Activated CD8-positive, alpha-beta memory T cell treated with anti-CD3 and anti-CD28 coated beads, Interleukin-2, amount 50 U/mL, for 48 hours (primary cell): ENCODE measurements around the gene MRPL37.

Source experiments
- DNase-seq: peaks from one replicate; pipeline ENCODE4 v3.0.0-alpha.2; 2020

Gene MRPL37

DNA sequence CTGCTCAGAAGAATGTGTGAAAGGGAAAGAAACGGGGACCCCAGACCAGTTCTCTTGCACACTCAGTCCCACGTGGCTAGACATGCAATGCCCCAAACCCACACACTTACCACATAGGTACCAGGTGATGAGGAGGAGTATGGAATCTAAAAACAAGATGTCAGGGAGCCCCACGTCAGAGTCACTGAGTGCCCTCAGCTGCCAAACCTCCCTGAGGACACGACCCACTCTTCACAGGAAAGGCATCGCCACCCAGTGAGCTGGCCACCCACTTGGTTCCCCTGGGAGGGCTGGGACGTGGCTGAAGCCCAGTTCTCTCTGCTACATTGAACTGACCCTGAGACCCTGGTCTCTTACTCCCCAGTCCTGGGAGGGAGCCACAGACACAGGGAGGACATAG lies 41.4 kb downstream of the MRPL37 start:
- no peak for DNase-seq

DNA sequence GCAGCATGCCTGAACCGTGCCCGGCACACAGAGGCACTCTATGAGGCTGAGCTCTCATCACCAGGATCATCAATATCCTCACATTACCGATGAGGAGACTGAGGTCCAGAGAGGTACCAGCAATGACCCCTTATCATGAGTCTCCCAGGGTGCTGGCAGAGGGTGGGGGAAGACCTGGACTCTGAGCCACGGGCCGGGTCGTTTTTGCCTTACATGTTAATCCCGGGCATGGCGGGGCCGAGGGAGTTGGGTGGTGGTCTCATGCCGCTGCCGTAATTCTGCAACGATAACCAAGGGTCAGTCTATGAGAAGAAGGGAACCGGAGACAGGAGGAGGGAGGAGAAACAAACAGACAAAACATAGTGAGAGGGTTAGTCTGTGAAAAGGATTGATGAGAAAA lies 43.1 kb downstream of the MRPL37 start:
- DNase-seq: no peak

DNA sequence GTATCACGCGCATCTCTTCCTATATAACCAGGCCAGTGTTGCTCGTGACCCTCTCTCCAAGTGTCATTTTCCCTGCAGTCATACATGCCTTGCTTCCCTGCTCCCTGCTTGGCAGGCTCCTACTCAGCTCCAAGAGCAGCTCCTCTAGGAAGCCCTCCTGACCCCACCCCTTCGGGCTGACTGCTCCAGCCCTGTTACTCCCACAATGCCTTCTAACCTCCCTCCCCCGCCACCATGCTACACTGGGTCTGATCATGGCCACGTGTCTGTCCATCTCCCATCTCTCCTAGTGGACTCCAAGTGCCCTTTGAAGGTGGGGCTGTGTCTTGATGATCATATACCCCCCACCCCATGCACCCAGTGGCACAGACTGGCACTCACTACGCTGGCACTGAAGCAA lies 44.7 kb downstream of the MRPL37 start:
- no peak for DNase-seq

DNA sequence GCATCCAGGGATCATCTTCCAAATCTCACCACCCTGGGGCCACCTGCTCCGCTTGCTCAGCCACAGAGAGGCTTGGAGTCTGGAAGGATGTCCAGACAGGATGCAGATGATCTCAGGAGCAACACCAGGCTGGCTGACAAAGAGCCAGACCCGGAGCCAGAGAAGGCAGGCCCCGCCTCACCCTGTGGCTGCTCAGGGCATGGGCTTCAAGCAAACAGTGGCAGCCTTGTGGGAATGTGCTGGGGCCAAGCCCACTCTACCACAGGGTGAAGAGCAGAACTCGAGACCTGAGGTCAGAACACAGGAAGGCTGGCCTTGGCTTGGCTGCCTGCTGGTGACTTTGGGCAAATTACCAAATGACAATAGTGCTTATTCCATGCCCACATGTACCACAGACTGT lies 45.5 kb downstream of the MRPL37 start:
- no peak for DNase-seq

DNA sequence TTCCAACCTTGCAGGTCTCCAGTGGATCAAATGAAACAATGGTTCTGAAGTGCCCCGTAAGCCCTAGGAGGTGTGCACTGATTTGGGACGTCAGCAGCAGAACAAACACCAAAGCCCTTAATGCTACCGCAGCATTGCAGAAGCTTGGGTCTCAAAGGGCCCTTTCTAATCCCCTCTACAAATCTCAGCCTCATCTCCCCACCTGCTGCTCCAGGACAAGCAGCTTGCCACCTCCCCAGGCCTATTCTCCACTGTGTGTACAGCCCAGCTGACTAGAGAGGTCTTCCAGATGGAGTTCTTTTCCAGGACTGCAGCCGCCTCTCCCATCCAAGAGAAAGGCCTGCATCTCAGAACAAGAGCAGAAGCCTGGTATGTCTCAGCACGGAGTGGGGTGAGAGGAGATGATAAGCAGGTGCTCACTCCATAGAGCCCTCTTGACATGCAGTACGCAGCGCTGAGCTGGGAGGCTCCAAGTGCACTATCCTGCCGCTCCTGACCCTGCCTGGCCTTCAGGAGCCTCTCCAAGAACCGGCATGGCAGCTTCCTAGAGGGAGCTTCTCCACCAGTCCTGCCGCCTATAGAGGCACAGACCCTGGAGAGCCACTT lies 46.3 kb downstream of the MRPL37 start:
- no peak for DNase-seq

DNA sequence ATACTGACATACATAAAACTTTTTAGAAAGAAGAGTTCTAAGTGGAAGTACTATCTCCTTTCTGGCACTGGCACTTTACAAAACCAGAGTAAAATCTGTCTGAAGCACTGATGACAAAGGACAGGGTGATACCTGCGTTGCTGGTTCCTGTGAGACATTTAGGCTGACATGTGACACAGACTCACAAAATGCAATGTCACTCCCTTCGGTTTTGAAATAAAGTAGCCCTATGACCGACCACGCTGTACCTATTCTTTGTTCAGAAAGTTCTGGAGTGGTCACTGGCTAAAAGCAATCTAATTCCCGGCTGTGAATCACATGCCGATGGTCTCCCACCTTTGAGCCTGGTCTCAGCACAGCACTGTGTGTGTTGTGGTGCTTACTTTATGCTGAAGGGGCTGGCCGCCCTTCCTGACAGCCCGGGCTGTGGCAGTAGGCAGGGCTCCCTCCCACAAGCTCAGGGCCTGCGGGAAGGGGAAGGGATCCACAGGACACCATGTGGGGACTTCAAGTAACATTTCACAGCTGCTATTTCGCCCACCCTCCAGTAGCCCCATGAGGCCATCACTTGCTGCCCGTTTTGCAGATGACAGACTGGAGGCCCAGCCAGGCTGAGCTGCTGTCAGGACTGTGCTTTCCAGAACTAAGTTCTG lies 48.0 kb downstream of the MRPL37 start:
- no peak for DNase-seq

DNA sequence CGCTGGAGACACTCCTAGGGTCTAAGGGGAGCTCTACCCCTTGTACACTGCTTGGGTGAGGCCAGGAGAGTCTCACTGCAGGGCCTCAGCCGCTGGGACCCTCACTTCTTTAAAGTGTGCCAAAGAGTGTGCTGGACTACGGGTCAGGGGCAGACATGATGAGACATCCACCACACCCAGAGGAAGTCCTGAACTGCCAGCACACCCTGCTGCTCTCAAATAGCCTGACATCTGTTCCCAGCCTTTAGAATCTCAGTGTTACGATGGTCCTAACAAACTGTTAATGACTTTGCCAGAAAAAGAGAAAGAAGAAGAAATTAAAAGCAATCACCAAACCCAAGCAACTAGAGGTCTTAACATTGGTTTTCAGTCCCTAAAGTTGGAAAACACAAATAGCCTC lies 49.0 kb downstream of the MRPL37 start:
- DNase-seq: no peak

DNA sequence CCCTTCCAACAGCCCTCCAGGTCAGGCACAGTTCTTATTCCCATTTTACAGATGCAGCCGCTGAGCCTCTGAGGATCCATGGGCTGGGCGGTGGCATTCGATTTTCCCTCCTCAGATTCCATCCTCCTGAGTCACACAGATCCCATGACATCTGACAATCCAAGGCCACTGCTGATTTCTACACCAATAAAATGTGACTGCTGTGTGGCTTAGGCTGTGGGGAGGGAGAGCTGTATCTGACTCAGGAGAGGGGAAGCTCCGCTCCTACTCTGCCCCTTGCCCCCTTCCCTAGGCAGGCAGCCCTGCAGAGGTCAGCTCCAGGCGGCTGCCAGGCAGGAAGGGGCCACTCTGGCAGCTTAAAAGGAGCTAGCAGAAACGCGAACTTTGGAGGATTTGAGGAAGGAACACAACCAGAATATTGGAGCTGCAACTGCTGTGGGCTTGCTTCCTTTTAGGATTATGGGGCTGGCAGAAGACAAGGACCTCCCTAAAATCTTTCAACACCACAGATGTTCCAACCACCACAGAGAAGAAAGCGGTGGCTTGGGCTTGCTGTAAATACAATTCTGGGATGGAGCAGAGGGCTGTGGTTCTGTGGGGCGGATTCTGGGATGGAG lies 50.0 kb downstream of the MRPL37 start:
- no peak for DNase-seq

DNA sequence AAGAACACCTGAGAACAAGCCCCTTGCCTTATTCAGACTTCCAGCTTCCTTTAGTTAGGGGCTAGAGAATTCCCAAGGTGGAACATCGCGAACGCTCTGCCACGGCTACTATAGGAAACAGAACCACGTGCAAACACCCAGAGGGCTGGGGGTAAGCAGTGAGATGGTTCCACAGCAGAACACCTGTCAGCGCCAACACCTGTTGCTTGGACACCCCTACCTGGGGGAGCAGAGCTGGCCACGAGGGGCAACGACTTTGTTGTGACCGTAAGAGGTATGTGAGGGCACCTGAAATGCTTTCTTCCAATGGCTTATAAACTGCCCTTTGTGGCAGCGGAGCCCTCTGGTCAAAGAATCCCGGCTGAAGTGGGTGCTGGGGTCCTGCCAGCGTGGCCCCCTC lies 50.7 kb downstream of the MRPL37 start:
- no peak for DNase-seq

DNA sequence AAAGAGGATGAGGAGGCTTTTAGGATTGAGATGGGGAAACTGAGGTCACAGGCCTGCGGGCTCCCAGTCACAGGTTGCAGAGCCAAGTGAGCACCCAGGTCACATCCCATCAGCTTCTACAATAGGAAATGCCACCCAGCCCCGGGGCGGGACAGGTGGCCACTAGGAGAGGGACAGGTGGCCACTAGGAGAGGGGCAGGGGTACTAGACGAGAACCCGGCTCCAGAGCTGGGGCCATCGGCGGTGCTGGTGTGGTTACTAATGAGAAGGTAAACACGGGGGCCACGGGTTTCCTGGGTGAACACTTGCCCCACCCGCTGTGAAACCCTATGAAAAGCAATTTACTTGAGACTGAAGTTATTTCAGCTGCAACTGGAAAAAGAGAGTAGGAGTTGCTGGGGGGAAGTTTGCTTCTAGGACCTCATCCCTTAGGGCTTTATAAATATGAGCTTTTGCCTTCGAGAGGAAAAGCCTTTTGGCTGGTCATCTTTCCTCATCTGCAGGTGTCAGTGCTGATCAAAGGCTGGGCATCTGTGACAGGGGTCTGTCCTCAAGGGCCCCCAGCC lies 52.5 kb downstream of the MRPL37 start:
- no peak for DNase-seq

DNA sequence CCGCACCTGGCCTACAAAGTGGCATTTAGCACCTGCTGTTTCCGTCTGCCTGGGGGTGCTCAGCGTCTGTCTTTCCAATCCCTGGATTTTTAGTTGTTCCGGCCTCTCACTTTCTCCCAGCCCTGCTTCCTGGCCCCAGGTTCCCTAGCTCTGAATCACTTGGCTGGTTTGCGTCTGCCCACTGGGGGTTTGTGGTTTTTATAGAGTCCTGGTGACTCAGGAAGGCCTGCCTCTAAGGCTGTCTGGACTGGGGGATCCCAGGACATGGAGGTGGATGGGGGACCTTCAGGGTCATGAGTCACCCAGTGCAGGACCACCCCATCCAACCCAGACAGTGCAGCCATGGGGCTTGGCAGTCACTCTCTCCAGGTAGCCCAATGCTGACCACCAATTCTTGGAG lies 53.5 kb downstream of the MRPL37 start:
- no peak for DNase-seq

DNA sequence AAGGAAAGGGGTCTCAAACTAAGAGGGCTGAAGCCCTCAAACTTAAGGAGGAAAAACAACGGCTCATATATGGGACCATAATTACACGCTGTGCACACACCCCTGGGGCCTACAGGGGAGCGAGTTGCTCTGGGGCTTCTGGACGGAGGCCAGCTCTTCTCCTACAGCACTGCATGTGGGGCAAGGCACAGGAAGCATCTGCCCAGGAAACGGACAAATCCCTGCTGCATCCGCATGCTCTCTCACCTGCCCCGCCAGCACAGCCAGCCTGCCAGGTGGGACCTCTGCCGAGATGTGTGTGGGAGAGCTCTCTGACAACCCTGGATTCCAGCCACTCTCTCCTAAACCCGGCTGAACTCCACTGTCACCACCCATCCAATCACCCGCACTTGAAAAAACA lies 54.1 kb downstream of the MRPL37 start:
- DNase-seq: no peak

DNA sequence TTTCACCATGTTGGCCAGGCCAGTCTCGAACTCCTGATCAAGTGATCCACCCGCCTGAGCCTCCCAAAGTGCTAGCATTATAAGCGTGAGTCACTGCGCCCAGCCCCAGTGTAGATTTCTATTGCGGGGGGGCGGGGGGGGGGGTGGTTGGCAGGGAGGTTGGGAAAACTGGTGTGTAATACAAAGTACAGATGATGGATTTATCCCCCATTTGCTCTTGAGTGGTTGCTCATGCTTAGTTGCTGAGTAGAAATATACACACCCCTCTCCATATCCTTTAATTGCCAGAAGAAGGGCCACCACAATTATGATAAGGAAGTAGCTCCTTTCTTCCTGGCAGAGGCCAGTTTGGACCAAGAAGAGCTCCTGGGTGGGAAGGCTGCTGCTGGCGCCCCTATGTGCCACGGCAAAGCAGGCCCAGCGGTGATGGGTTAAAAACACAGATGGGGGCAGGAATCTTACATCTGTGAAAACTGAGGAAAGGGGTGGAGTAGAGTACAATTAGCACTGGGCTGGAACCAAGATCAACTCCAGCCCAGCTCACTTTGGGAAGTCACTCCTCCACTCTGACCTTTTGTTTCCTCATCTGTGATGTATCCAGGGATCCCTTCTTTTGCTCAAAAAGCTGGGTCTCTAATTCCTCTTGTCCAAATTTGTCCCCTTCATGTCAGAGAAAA lies 55.2 kb downstream of the MRPL37 start:
- no peak for DNase-seq

DNA sequence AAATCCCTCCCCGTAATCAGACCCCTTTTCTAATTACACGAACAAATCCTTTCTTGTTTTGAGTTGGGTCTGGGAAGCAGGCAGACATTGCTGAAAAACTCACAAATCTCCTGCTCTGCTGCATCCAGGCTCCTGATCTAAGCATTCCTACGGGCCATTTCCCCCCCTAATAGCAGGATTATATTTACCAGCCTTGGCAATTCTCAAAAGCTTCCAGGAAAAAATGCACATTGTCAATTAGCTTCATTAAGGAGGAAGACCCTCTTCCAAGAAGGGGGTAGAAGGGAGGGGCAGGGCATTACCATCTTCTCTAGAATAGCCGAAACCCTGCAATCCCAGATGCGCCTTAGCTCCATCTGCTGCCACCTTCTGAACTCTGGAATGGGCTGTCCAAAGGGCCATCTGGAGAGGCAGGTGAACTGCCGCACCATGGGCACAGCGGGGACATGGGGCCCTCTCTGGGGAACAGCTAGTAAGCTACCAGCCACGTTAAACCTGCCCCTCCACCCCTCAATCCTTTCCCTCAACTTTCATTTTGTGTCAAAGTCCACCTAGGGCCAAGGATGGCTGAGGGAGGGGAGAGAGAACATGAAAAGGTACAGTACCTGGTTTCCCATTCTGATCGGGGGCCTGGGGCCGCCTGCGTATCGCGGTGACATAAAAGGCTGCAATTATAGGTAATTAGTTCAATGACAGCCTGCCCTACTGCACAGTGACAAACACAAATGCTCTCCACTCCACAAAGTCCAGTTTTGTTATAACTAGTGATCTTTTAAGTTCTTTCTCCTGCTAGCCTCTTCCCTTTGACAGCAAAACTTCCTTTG lies 56.8 kb downstream of the MRPL37 start:
- no peak for DNase-seq

DNA sequence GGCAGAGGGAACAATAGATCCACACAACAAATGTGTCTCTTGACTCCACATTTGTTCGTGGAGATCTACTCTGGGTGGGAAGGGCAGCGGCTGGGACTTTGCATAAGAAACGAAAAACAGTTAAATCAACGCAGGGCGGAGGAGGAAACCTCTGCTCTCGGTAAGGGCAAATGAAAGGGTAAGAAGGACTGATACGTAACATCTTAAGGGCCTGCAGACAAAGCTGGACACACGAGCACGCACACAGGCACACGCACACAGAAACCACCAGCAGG lies 57.3 kb downstream of the MRPL37 start:
- DNase-seq: no peak

DNA sequence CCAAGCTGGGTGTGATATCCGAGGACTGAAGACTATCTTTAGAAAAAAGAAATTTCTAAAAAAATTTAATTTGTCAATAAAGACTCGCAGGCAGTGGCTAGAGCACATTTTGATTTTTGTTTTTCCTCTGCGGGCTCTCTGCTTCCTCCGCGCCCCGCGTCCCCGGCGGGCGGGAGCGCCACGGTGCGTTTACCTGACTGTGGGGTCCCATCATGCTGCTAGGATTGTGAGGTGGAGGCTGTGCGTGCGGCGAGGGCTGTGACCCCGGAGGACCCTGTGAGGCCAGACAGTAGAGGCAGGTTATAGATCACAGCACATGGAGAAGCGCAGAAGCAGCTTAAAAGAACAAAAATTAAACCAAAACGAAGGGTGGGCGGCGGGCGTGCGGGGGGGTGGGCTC lies 57.9 kb downstream of the MRPL37 start:
- DNase-seq: no peak

DNA sequence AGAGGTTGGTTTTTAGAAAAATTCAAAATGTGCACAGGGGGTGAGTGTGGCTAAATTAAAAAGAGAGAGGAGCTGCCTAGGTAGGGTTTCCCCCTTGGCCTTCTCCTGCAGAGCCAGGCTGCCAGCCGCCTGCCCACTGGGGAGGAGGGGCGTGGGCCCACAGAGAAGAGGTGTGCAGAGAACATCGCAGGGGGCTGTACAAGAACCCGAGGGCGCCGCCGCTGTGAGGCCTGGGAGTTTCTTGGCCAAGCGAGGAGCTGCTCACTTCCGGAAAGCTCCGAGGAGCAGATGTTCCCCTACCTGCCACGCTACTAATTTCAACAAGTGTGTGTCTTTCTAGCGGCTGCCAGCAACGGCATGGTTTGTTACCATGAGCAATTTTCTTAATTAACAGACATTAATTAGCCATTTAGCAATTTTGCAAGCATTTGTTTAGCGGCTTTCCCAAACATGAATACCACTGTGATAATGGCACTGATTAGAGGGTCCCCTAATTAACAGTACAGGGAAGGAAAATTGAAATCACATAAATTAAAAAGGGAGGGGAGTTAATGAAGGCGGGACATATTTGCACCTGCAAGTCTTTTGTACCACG lies 59.7 kb downstream of the MRPL37 start:
- no peak for DNase-seq

DNA sequence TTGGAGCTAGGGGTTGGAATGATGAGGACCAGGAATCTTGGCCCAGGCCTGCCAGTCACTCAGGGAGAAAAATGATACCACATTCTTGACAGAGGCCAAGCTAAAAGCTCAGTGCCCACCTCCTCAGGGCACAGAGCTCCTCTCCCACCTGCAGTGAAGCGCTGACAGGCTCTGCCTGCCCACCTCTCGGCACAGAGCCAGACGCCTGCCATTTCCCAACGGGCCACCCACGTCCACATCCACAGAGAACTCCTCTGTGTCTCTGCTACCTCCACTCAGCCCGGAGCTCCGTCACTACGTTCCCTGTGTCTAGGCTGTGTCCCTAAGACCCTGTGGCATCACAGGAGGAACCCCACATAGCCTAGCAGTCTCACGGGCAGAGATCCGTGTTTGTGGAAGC lies 60.8 kb downstream of the MRPL37 start:
- no peak for DNase-seq

DNA sequence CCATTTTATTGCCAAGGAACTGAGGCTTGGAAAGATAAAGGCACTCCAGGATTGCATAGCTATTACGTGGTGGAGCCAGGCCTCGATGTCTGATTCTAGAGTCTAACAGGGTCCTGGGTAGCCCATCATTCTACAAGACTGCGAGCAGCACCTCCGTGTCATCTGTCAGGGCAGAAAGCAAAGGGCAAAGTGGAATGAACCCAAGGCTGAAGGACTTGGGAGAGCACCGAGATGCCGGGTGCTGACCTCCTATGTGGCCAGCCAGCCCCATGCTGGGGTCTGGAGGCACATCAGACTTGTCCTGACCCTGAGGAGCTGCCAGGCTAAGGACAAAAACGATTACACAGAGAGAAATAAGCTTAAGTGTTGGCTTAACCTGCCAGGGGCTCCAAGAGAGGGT lies 62.3 kb downstream of the MRPL37 start:
- DNase-seq: no peak

DNA sequence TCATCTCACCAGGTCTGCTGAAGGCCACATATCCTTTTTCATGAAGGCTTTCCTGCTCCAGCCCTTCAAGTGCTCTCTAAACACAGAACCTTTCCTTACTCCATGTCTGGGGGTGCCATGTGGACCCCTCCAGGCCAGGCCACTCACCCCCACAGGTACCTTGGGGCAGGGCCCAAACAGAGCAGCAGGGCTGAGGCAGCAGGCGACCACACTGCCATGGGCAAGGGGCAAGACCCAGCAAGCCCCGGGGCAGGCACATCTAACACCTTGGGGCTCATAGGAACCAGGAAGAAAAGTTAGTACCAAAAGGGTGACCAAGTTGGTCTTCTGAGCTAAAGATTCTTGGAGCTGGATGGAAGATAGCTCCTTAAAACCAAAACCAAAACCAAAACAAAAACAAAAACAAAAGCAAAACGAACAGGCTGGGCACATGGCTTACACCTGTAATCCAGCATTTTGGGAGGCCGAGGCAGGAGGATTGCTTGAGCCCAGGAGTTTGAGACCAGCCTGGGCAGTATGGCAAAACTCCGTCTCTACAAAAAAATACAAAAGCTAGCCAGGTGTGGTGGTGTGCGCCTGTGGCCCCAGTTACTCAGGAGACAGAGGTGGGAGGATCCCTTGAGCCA lies 63.7 kb downstream of the MRPL37 start:
- no peak for DNase-seq

DNA sequence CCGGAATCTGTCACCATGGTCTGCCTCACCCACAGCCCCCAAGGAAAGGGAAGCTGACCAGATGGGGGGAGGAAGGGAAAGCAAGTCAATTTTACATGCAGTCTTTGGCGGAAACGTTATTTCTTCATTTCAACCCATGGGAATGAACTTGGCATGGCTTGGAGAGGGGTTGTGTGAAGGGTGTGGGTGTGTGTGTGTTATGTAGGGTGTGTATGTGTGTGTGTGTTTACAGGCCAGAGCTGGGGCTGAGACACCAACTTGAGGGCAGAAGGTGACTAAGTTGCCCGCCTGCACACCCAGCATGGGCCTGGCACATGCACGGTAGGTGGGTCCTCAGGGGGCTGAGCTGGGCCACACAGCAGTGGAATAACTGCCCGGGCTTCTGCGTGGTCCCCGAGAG lies 65.2 kb downstream of the MRPL37 start:
- DNase-seq: no peak

DNA sequence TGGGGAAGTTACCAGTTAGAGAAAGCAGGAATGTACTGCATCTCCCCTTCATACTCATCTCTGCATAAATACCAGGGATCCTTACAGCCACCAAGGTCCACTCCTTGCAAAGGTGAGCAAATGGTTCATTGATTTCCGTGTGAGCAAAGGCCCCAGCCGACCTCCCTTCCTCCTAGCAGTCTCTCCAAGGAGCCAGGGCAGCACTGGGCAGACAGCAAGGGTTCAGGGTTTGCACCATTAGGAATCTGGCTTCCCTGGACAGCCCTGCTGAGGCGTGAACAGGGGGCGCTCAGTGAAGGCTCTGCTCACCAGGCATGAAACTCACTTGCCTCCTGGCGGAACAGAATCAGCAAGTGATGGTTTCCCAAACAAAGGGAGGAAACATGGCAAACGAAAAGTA lies 65.7 kb downstream of the MRPL37 start:
- no peak for DNase-seq
